ENCODE data around the gene ARAF. TPM values are rescaled to one million over a fixed set of nuclear protein-coding genes. Genes with fewer than 3 reads are reported as not detected.

ARAF gene
- total and polyA plus RNA-seq, 2 of the 13 experiments (the other 11 are each of a cell fraction or from before 2014, with no cell fraction given) = 18.0 to 33.1 TPM

- TF ChIP-seq ZNF549 (CRISPR knock-in tag; IDR thresholded peaks at IDR 0.05) (no peak), ZFP36L1 (CRISPR knock-in tag; IDR thresholded peaks at IDR 0.05) (no peak), ZNF737 (CRISPR knock-in tag; IDR thresholded peaks at IDR 0.05; ENCODE audit: borderline replicate concordance) (no peak), KMT2A (CRISPR knock-in tag; IDR thresholded peaks at IDR 0.05) (no peak), ATF5 (CRISPR knock-in tag; IDR thresholded peaks at IDR 0.05; ENCODE audit: low read depth) (no peak)
These were observed 11.9 kb downstream of the ARAF start (continued) for GRCh38 chrX:47572773-47573340.

- Histone ChIP-seq H3K27ac (ENCODE audit: extremely low read length, insufficient read depth, low read length) (no peak overlapping the region), H3K4me2 (ENCODE audit: low read depth, low read length) (no peak overlapping the region), H2AFZ (ENCODE audit: low read length) (no peak overlapping the region), H3K9me3 (ENCODE audit: low read length) (no peaks in the 10 kb centered on the region), H3K79me2 (ENCODE audit: insufficient read depth, low read length) (no peaks in the 10 kb centered on the region), H3K4me1 (ENCODE audit: insufficient read depth, low read length) (peaks cover 7% of the 10 kb centered on the region), H4K20me1 (ENCODE audit: insufficient read depth, low read length) (no peaks in the 10 kb centered on the region), H3K9ac (ENCODE audit: insufficient read depth, low read depth, low read length) (no peak overlapping the region), H3K4me3 (replicated peaks in 1 of 3; ENCODE audit: insufficient read depth in 1 of 3, low read depth in 2 of 3, low read length in 3 of 3) (no peak overlapping the region), H3K27me3 (ENCODE audit: control insufficient read depth in 1 of 2, insufficient read depth in 2 of 2, low read length in 2 of 2) (no peaks in the 10 kb centered on the region; a peak in 1 of 5 replicates), H3K36me3 (replicated peaks in 1 of 2; ENCODE audit: control insufficient read depth in 1 of 2, insufficient read depth in 2 of 2, low read length in 2 of 2) (0 out of 5 replicates have a peak, but pooled peaks cover 0 to 7% of the 10 kb centered on the region in 2 experiments)
- FAIRE-seq (no peak), ATAC-seq (no peak; the same call in 2 of the 3 replicates), DNase-seq (ENCODE audit: low spot score) (no peak)
- ChIA-PET POLR2A (no interaction called here), CTCF (ENCODE audit: low intra/inter-chr PET ratio, low total read pairs) (no interaction called here)
- TF ChIP-seq SP140L (CRISPR knock-in tag; IDR thresholded peaks at IDR 0.05; ENCODE audit: borderline replicate concordance) (no peak), BCL6 (CRISPR knock-in tag; IDR thresholded peaks at IDR 0.05) (no peak), SMAD1 (CRISPR knock-in tag; IDR thresholded peaks at IDR 0.05; ENCODE audit: borderline replicate concordance, low read depth) (no peak), FLYWCH1 (CRISPR knock-in tag; IDR thresholded peaks at IDR 0.05) (no peak), ZNF17 (CRISPR knock-in tag; IDR thresholded peaks at IDR 0.05) (no peak), ZNF101 (CRISPR knock-in tag; IDR thresholded peaks at IDR 0.05; ENCODE audit: borderline replicate concordance, low read depth) (no peak), ZNF44 (CRISPR knock-in tag; IDR thresholded peaks at IDR 0.05) (no peak), DMAP1 (CRISPR knock-in tag; IDR thresholded peaks at IDR 0.05) (no peak), NPAS2 (CRISPR knock-in tag; IDR thresholded peaks at IDR 0.05; ENCODE audit: borderline replicate concordance) (no peak)
- intact Hi-C loops (cut with micrococcal nuclease; ENCODE audit: unreplicated experiment) (no loop called here), in situ Hi-C loops (cut with HindIII; ENCODE audit: extremely low pct_ligation_motif_present, low pct_unique_long_range_greater_than_20kb) (no loop called here)
- WGBS (ENCODE audit: low lambda C conversion rate) = 66% methylated on average over 6 of the region's 20 CpGs
- BruUV-seq (replicated peaks) = no TSS peak
These were observed 12.5 kb downstream of the ARAF start for GRCh38 chrX:47573341-47574075.
